Sigmoid colon (tissue), 4 donors: ENCODE measurements around the gene PAGR1.

Source experiments
- EP300 ChIP-seq, 4 donors: sonication (generic); formaldehyde crosslinking; IDR thresholded peaks; one replicate each; pipeline ENCODE4 v1.6.1; 2017; ENCODE audit warnings: antibody characterized with exemption in 4 of 4
- POLR2A ChIP-seq, 2 donors: fragments of 450-650 bp; IDR thresholded peaks; one replicate each; pipeline ENCODE4 v1.6.1; 2016; ENCODE audit warnings: antibody characterized with exemption in 2 of 2, mild to moderate bottlenecking in 2 of 2, moderate library complexity in 2 of 2
- TF ChIP-seq, protein P1 (sequence below), 4 experiments: fragments of 450-650 bp in 3 of 4; fragments of 200-600 bp in 1 of 4; IDR thresholded peaks; one replicate each; pipeline ENCODE4 v1.5.1; 2016 to 2019; ENCODE audit warnings: antibody characterized with exemption in 4 of 4, mild to moderate bottlenecking in 3 of 4, moderate library complexity in 2 of 4

- TF ChIP-seq, protein P1, sequence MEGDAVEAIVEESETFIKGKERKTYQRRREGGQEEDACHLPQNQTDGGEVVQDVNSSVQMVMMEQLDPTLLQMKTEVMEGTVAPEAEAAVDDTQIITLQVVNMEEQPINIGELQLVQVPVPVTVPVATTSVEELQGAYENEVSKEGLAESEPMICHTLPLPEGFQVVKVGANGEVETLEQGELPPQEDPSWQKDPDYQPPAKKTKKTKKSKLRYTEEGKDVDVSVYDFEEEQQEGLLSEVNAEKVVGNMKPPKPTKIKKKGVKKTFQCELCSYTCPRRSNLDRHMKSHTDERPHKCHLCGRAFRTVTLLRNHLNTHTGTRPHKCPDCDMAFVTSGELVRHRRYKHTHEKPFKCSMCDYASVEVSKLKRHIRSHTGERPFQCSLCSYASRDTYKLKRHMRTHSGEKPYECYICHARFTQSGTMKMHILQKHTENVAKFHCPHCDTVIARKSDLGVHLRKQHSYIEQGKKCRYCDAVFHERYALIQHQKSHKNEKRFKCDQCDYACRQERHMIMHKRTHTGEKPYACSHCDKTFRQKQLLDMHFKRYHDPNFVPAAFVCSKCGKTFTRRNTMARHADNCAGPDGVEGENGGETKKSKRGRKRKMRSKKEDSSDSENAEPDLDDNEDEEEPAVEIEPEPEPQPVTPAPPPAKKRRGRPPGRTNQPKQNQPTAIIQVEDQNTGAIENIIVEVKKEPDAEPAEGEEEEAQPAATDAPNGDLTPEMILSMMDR (IDR thresholded peaks at IDR 0.05) = no peak
- TF ChIP-seq POLR2A (IDR thresholded peaks at IDR 0.05) (no peak), EP300 (IDR thresholded peaks at IDR 0.05) (no peak)
Observed at GRCh38 chr16:29830774-29831173, 14.8 kb downstream of the PAGR1 start.
